Measurements from ENCODE around the gene TAF6L. TPM values are rescaled to one million over a fixed set of nuclear protein-coding genes. Genes with fewer than 3 reads are reported as not detected.
"Not testable (repeated sequence)": the region's sequence is repeated elsewhere in the genome, so short reads cannot be mapped to it uniquely, and the experiment has no call there.

The TAF6L gene
- total and polyA plus RNA-seq, 2 of the 8 experiments (the other 6 are each of a cell fraction or from before 2014, with no cell fraction given), result 24.8 to 31.9 TPM

DNA sequence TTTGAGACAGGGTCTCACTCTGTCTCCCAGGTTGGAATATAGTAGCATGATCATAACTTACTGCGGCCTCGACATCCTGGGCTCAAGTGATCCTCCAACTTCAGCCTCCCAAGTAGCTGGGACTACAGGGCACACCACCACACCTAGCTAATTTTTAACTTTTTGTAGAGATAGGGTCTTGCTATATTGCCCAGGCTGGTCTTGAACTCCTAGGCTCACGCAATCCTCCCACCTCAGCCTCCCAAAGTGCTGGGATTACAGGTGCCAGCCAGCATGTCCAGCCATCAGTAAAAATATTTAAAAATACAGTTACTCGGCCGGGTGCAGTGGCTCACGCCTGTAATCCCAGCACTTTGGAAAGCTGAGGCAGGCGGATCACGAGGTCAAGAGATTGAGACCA is 56.9 kb downstream of the TAF6L start:
- H3K27me3 ChIP-seq (replicated peaks in 1 of 4; ENCODE audit: control insufficient read depth in 3 of 4, extremely low read depth in 1 of 4, insufficient read depth in 3 of 4, low read length in 3 of 4); H2AK5ac ChIP-seq (ENCODE audit: low read depth, low read length); H2BK120ac ChIP-seq (replicated peaks; ENCODE audit: low read depth, low read length); H3K14ac ChIP-seq (ENCODE audit: insufficient read length); H3K56ac ChIP-seq (replicated peaks; ENCODE audit: insufficient read length, low read depth, low read length); H4K8ac ChIP-seq (ENCODE audit: extremely low read depth, insufficient read depth, low read length); H4K5ac ChIP-seq (ENCODE audit: insufficient read length, low read depth, low read length); H3K9ac ChIP-seq (replicated peaks in 1 of 4; ENCODE audit: extremely low read depth in 1 of 4, low read depth in 3 of 4, low read length in 3 of 4); H3K23me2 ChIP-seq (ENCODE audit: low read depth, low read length); H3K23ac ChIP-seq (ENCODE audit: insufficient read length); H4K20me1 ChIP-seq (replicated peaks in 1 of 2; ENCODE audit: control insufficient read depth in 1 of 2, insufficient read depth in 2 of 2, low read length in 2 of 2); H2BK5ac ChIP-seq (ENCODE audit: low read depth, low read length); H3K27ac ChIP-seq (ENCODE audit: low read depth, low read length); H3K4me2 ChIP-seq (ENCODE audit: insufficient read depth in 1 of 2, low read depth in 2 of 2, low read length in 2 of 2); H2BK15ac ChIP-seq (ENCODE audit: low read length); H2AFZ ChIP-seq (ENCODE audit: low read length); H2BK20ac ChIP-seq (ENCODE audit: low read length); H3K18ac ChIP-seq (ENCODE audit: extremely low read depth, low read length); H2BK12ac ChIP-seq (ENCODE audit: low read depth, low read length); H3K79me1 ChIP-seq (ENCODE audit: low read depth, low read length); H4K91ac ChIP-seq (replicated peaks; ENCODE audit: insufficient read length, low read length); DNase-seq (ENCODE audit: low read depth in 1 of 2, low spot score in 2 of 2); H3K4ac ChIP-seq (replicated peaks; ENCODE audit: insufficient read length, low read depth, low read length); H3K9me3 ChIP-seq (ENCODE audit: insufficient read depth in 2 of 2, low read depth in 1 of 2, low read length in 1 of 2); FAIRE-seq; H3K4me3 ChIP-seq (ENCODE audit: extremely low read depth in 1 of 4, insufficient read depth in 2 of 4, low read depth in 3 of 4, low read length in 4 of 4): not testable (repeated sequence)
- ChIA-PET CTCF (ENCODE audit: partially characterized antibody) (interaction anchor here (0.8 to 2.5 kb wide), 6 partner anchors 12 to 56 kb away, joined by 3 to 9 read pairs (median 4); partner anchors contain the start of gene TMEM179B), POLR2A (ENCODE audit: partially characterized antibody) (interaction anchor here (1.0 to 13.8 kb wide), 12 partner anchors 9 to 84 kb away, joined by 3 to 398 read pairs (median 11); partner anchors contain the start of genes NXF1, SLC3A2, TMEM223 and WDR74)
- peaks cover 14 to 34% (median 28%) of the 10 kb centered on the region in 4 experiments for H3K36me3 ChIP-seq (ENCODE audit: control insufficient read depth in 2 of 4, insufficient read depth in 4 of 4, low read length in 3 of 4)
- H3K4me1 ChIP-seq (replicated peaks in 1 of 4; ENCODE audit: control insufficient read depth in 3 of 4, insufficient read depth in 4 of 4, low read length in 3 of 4), result peaks cover 0 to 10% (median under 1%) of the 10 kb centered on the region in 4 experiments; a peak in 1 of 7 replicates
- 92% methylated on average over 8 of the region's 8 CpGs; no CpG with 5 or more reads in 1 of the 2 experiments for WGBS, 2 experiments (ENCODE audit: extremely low coverage in 1 of 2, insufficient coverage in 1 of 2, insufficient read length in 1 of 2, insufficient replicate concordance in 2 of 2, low coverage in 1 of 2, low lambda C conversion rate in 2 of 2, missing lambda C conversion rate in 1 of 2)
- peaks cover 7 to 19% of the 10 kb centered on the region in 2 experiments; a peak in 3 of 4 replicates for H3K79me2 ChIP-seq (ENCODE audit: control insufficient read depth in 1 of 2, insufficient read depth in 2 of 2, low read length in 2 of 2)

Data from H1 (cell line).